ENCODE measurements around the gene UMAD1. TPM values are rescaled to one million over a fixed set of nuclear protein-coding genes. Genes with fewer than 3 reads are reported as not detected.

Gene UMAD1
- total RNA-seq, 1 donor from 2014 or later: 13.9 TPM

DNA sequence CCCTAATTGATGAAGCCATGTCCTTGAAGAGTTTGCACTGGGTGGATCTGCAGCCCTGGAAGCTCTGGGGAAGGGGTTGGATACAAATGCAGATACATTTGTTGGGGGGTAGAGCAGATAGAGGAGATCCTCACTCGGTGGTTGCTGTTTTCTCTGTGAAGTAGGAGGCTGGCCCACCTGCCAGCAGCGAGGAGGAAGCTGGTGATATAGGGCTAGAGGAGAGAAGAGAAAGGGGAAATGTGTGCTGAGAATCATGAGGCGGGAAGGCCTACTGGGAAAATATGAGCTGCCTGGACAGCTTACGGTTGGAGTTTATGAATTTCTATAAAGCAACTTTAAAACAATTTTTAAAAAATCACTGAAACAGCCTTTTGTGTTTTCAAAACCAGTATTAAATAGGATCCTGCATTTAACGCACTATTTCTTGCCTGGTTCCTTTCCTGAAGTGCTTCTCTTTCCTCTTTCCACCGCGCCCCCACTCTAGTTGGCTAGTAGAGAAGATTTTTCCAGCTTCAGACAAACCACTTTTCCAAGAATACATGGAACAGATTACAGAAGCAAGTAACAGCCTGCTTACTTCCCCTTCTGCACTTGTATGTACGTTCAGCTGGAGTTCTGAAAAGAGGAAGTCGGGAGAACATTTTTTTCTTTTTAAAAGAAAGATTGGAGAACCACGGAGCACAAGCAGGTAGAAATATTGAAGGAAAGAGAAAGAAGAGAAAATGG lies 227.5 kb downstream of the UMAD1 start:
- Mint-ChIP-seq H3K36me3 (ENCODE audit: low read depth) (no peaks in the 10 kb centered on the region), H3K27ac (no peak overlapping the region), H3K4me1 (peaks cover 4% of the 10 kb centered on the region), H3K4me3 (no peak overlapping the region), H3K27me3 (no peaks in the 10 kb centered on the region), H3K9me3 (no peaks in the 10 kb centered on the region)
- ATAC-seq (ENCODE audit: low read depth) (peak; percentile 72), DNase-seq (no peak)
- CTCF ChIA-PET: interaction anchor here (1.0 to 1.1 kb wide), 2 partner anchors 12 to 322 kb away, joined by 3 read pairs; no protein-coding TSS in a partner anchor
- POLR2A ChIA-PET: interaction anchor here (1.1 to 1.9 kb wide), 4 partner anchors 10 to 101 kb away, joined by 3 to 6 read pairs (median 3); partner anchors contain the start of gene GLCCI1
- intact Hi-C loops (cut with micrococcal nuclease): loop anchor here (1.0 to 5.0 kb wide), 4 partner anchors 11 to 226 kb away; partner anchors contain the start of gene UMAD1
- TF ChIP-seq, protein P1, sequence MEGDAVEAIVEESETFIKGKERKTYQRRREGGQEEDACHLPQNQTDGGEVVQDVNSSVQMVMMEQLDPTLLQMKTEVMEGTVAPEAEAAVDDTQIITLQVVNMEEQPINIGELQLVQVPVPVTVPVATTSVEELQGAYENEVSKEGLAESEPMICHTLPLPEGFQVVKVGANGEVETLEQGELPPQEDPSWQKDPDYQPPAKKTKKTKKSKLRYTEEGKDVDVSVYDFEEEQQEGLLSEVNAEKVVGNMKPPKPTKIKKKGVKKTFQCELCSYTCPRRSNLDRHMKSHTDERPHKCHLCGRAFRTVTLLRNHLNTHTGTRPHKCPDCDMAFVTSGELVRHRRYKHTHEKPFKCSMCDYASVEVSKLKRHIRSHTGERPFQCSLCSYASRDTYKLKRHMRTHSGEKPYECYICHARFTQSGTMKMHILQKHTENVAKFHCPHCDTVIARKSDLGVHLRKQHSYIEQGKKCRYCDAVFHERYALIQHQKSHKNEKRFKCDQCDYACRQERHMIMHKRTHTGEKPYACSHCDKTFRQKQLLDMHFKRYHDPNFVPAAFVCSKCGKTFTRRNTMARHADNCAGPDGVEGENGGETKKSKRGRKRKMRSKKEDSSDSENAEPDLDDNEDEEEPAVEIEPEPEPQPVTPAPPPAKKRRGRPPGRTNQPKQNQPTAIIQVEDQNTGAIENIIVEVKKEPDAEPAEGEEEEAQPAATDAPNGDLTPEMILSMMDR (IDR thresholded peaks at IDR 0.05): no peak

DNA sequence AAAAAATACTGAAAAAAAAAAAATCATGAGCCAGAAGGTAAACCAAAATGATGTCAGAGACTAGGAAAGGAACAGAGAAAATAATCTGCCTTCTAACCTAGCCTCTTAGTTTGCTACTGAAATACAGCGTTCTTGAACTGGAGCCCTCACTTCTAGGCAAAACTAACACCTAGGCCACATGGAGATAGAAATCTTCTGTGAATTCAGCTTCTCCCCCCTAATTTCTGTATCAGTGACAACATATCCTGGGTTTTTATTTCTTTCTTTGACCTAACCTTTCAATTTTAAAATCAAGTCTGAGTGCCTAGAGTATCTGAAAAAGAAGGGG lies 228.0 kb downstream of the UMAD1 start:
- intact Hi-C loops (cut with micrococcal nuclease): loop anchor here (1.0 to 5.0 kb wide), 4 partner anchors 11 to 226 kb away; partner anchors contain the start of gene UMAD1
- Mint-ChIP-seq H3K27ac (no peak overlapping the region), H3K27me3 (no peaks in the 10 kb centered on the region), H3K36me3 (ENCODE audit: low read depth) (no peaks in the 10 kb centered on the region), H3K9me3 (no peaks in the 10 kb centered on the region), H3K4me1 (peaks cover 4% of the 10 kb centered on the region), H3K4me3 (no peak overlapping the region)
- ATAC-seq (ENCODE audit: low read depth) (peak; percentile 18), DNase-seq (no peak)
- TF ChIP-seq, protein P1 (IDR thresholded peaks at IDR 0.05): no peak
- CTCF ChIA-PET: interaction anchor here (0.7 kb wide), 1 partner anchor 94 kb away, joined by 3 read pairs; no protein-coding TSS in a partner anchor
- POLR2A ChIA-PET: interaction anchor here (1.1 to 1.9 kb wide), 4 partner anchors 10 to 100 kb away, joined by 3 to 6 read pairs (median 3); partner anchors contain the start of gene GLCCI1

DNA sequence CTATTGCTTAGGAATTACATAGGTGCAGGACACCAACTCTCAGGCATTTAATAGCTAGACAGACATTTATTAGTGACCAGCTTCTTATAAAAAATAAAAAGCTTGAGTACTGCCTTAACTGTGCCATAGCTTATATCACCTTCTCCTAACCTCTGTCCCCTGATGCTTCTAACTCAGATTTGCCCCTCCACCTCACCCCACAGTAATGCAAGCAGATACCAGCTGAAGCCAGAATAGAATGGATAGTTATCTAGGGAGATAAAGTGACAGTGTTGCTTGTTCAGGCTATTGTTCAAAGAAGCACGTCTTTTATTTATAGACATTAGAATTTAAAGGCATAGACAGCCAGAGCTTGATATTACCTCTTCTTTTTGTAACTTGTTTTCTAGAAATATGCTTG lies 228.5 kb downstream of the UMAD1 start:
- ATAC-seq (ENCODE audit: low read depth) (no peak), DNase-seq (no peak)
- no peak overlapping the region for H3K27ac Mint-ChIP-seq
- H3K36me3 Mint-ChIP-seq (ENCODE audit: low read depth): peaks cover 2% of the 10 kb centered on the region
- no peaks in the 10 kb centered on the region for H3K9me3 Mint-ChIP-seq
- ChIA-PET POLR2A (interaction anchor here (1.2 to 1.9 kb wide), 2 partner anchors 11 to 96 kb away, joined by 3 to 6 read pairs; no protein-coding TSS in a partner anchor), CTCF (interaction anchor here (0.7 kb wide), 1 partner anchor 93 kb away, joined by 3 read pairs; no protein-coding TSS in a partner anchor)
- H3K4me3 Mint-ChIP-seq: no peak overlapping the region
- TF ChIP-seq, protein P1 (IDR thresholded peaks at IDR 0.05): no peak
- H3K4me1 Mint-ChIP-seq: peaks cover 4% of the 10 kb centered on the region
- H3K27me3 Mint-ChIP-seq: no peaks in the 10 kb centered on the region
- intact Hi-C loops (cut with micrococcal nuclease): loop anchor here (2.0 to 5.0 kb wide), 3 partner anchors 52 to 227 kb away; partner anchors contain the start of gene UMAD1

DNA sequence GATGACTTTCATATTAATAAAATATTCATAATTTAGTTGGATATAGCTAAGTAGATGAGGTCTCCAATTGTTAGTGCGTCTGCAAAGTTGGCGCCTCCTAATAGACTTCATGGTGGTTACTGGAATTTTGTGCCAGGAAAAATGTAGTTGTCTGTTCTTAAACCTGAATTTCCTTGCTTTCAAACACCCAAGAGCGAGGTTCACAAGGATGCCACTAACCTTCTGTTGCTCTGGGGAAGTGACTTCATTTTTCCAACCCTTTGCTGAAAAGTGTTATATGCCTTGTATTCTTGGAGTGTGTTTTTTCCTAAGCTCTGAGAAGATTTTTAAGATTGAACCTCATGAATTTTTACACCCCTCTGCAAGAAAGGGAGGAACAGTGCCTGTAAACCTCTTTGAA lies 229.1 kb downstream of the UMAD1 start:
- ChIA-PET CTCF (no interaction called here), POLR2A (no interaction called here)
- intact Hi-C loops (cut with micrococcal nuclease): loop anchor here (2.0 to 5.0 kb wide), 3 partner anchors 53 to 227 kb away; partner anchors contain the start of gene UMAD1
- TF ChIP-seq, protein P1 (IDR thresholded peaks at IDR 0.05): no peak
- ATAC-seq (ENCODE audit: low read depth): no peak
- Mint-ChIP-seq H3K9me3 (no peaks in the 10 kb centered on the region), H3K36me3 (ENCODE audit: low read depth) (peaks cover 5% of the 10 kb centered on the region), H3K4me1 (peaks cover 4% of the 10 kb centered on the region), H3K4me3 (no peak overlapping the region), H3K27me3 (no peaks in the 10 kb centered on the region), H3K27ac (no peak overlapping the region)
- DNase-seq: no peak

DNA sequence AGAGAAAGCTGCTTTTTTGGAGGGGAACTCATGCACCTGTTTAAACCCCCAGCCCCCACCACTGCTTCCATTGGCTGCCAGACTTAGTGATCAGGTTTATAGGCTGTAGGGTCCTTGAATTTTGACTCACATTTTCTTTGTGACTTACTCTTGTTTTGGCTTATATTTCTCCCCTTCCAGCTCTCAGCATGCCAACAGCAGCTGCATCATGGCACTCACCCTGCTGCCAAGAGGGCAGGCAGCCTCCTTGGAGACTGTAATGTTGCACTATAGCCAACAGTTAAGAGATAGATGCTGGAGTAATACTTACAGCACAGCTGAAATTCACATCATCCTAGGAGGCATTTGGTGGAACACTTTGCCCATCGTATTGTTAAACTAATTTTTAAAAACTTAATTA lies 230.0 kb downstream of the UMAD1 start:
- H3K36me3 Mint-ChIP-seq (ENCODE audit: low read depth): peaks cover 7% of the 10 kb centered on the region
- intact Hi-C loops (cut with micrococcal nuclease): no loop called here
- TF ChIP-seq, protein P1 (IDR thresholded peaks at IDR 0.05): no peak
- no peak overlapping the region for H3K4me3 Mint-ChIP-seq
- H3K27ac Mint-ChIP-seq: no peak overlapping the region
- ATAC-seq (ENCODE audit: low read depth) (no peak), DNase-seq (no peak)
- ChIA-PET POLR2A (no interaction called here), CTCF (no interaction called here)
- H3K4me1 Mint-ChIP-seq: peaks cover 4% of the 10 kb centered on the region
- peaks cover 3% of the 10 kb centered on the region for H3K9me3 Mint-ChIP-seq
- H3K27me3 Mint-ChIP-seq: no peaks in the 10 kb centered on the region

Data from activated B cell treated with CpG ODN at 0.5 μM for 24 hours (primary cell).